Stimulated activated CD4-positive, alpha-beta T cell treated with anti-CD3 and anti-CD28 coated beads, Interleukin-1b, Interleukin-23, amount 100 ng/mL, for 1 hour (primary cell): ENCODE measurements around the gene ADARB2.

Experiments used
- DNase-seq, 2 donors: peaks; one replicate each; pipeline ENCODE4 v3.0.0-alpha.2; 2020; ENCODE audit warnings: low read depth in 2 of 2

Gene ADARB2

GRCh38 chr10:1615186-1615954, 122.0 kb downstream of the ADARB2 start:
- DNase-seq = no peak

- DNase-seq = no peak
Observed at GRCh38 chr10:1613511-1613910, 123.8 kb downstream of the ADARB2 start.

GRCh38 chr10:1612908-1613307, 124.4 kb downstream of the ADARB2 start:
- DNase-seq = no peak

GRCh38 chr10:1611936-1612550, 125.3 kb downstream of the ADARB2 start:
- no peak for DNase-seq

- DNase-seq = no peak
Observed at GRCh38 chr10:1610986-1611770, 126.1 kb downstream of the ADARB2 start.

- DNase-seq = no peak
Observed at GRCh38 chr10:1609648-1609970, 127.7 kb downstream of the ADARB2 start.

- no peak for DNase-seq
Observed at GRCh38 chr10:1608851-1609647, 128.3 kb downstream of the ADARB2 start.

- DNase-seq = no peak
Observed at GRCh38 chr10:1608408-1608807, 128.9 kb downstream of the ADARB2 start.

GRCh38 chr10:1607466-1607865, 129.9 kb downstream of the ADARB2 start:
- DNase-seq = no peak

GRCh38 chr10:1605999-1606940, 131.1 kb downstream of the ADARB2 start:
- DNase-seq = no peak

GRCh38 chr10:1605121-1605520, 132.2 kb downstream of the ADARB2 start:
- DNase-seq = no peak

- DNase-seq = no peak
Observed at GRCh38 chr10:1604246-1604645, 133.1 kb downstream of the ADARB2 start.

GRCh38 chr10:1603181-1603580, 134.1 kb downstream of the ADARB2 start:
- DNase-seq = no peak

- no peak for DNase-seq
Observed at GRCh38 chr10:1602037-1602484, 135.3 kb downstream of the ADARB2 start.

GRCh38 chr10:1601406-1601805, 135.9 kb downstream of the ADARB2 start:
- no peak for DNase-seq

- DNase-seq = no peak
Observed at GRCh38 chr10:1600861-1601260, 136.5 kb downstream of the ADARB2 start.

GRCh38 chr10:1598393-1599153, 138.8 kb downstream of the ADARB2 start:
- no peak for DNase-seq

GRCh38 chr10:1597370-1598146, 139.8 kb downstream of the ADARB2 start:
- no peak for DNase-seq

GRCh38 chr10:1596482-1597099, 140.7 kb downstream of the ADARB2 start:
- no peak for DNase-seq
